A549 treated with DMSO at 1 μM for 4 hours (cell line): ENCODE results near the gene ZC3HAV1L. TPM values are rescaled to one million over a fixed set of nuclear protein-coding genes. Genes with fewer than 3 reads are reported as not detected.

Experiments used
- total RNA-seq: library from RNA; stranded (reverse); fragments of 200-300 nt; extraction: Qiagen RNA extraction; gene quantifications from 5 replicates; pipeline ENCODE4 v1.2.3, GENCODE V29; 2022; ENCODE audit warnings: low read depth

The ZC3HAV1L gene
- total RNA-seq, result 5.6 to 10.7 TPM (median 8.9 TPM) in 5 replicates

GRCh38 chr7:139035586-139036353 is at the start of gene ZC3HAV1L:
TSS of gene ZC3HAV1L (minus strand) at chr7:139036042. CDS start at chr7:139036017, 25 bp downstream.

GRCh38 chr7:138981332-138982203 is 54.3 kb downstream of the ZC3HAV1L start, which contains the start of gene KIAA1549:
TSS of gene KIAA1549 (minus strand) at chr7:138981389. CDS start at chr7:138981269, 120 bp downstream.

Other genes starting within 250 kb of the ZC3HAV1L start
- not detected in 5 replicates for gene TMEM213, start 238.0 kb downstream of the ZC3HAV1L start, total RNA-seq
- gene ATP6V0A4, start 237.8 kb downstream of the ZC3HAV1L start, total RNA-seq, result 0.13 to 0.29 TPM (median 0.22 TPM) in 5 replicates
- gene KIAA1549, start 54.7 kb downstream of the ZC3HAV1L start, total RNA-seq, result 6.8 to 9.2 TPM (median 8.1 TPM) in 5 replicates
- 31.8 to 38.8 TPM (median 35.6 TPM) in 5 replicates for gene ZC3HAV1, start 73.7 kb upstream of the ZC3HAV1L start, total RNA-seq
- gene UBN2, start 195.2 kb upstream of the ZC3HAV1L start, total RNA-seq, result 2.4 to 3.7 TPM (median 3.3 TPM) in 5 replicates